ENCODE results near the gene FUT7.

The FUT7 gene

DNA sequence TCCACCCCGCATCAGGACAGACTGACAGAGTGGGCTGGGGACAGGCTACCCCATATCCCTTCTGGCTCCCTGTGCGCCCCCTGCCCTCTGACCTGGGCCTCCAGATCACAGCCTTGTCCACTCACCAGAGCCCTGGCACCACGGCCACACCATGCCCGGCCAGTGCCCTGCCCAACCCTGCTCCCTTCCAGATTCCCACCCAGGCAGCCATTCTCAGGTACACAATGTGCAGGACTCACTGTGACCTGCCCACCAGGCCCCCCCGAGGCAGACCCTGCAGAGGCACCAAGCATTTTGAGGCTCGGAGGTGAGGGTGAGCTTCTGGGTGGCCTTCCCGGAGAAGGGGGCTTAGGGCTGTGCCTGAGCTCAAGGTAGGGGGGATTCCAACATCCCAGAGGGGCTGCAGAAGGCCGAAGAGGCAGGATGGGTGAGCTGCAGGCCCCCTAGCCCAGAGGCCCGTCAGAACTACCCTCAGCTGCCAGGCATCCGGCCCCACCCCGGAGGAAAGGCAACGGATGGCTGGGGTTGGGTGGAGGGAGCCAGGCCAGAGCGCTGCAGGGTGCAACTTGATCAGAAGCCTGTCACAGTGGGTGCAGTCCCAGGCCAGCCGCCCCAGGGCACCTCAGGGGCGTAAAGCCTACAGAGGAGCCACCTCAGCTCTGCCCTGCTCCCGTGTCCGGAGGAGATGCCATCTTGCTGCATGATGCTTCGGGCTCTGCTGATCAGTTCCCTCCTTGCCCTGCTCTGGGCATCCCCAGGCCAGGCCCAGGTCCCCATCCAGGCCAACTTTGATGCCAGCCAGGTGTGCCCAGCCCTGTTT lies 49.4 kb downstream of the FUT7 start, which contains the start of gene LCNL1:
LCNL1 (plus strand) TSS at position 762 of the 820 bp plus-strand sequence. CDS start 594 bp downstream, outside the sequence.
- no peak for DNase-seq (ENCODE audit: low read depth)

GRCh38 chr9:136981588-136982231 lies 50.2 kb downstream of the FUT7 start:
- no peak for DNase-seq (ENCODE audit: low read depth)

GRCh38 chr9:136980669-136981478 lies 51.0 kb downstream of the FUT7 start:
- no peak for DNase-seq (ENCODE audit: low read depth)
